Stimulated activated CD8-positive, alpha-beta memory T cell treated with anti-CD3 and anti-CD28 coated beads, Interleukin-12 subunit alpha, Interleukin-12 subunit beta, amount 100 ng/mL, for 24 hours (primary cell): ENCODE results near the gene TLE3.
A peak's percentile ranks its signal among the peaks of the same experiment; 100 is the strongest.

Experiments
- DNase-seq: peaks from one replicate; pipeline ENCODE4 v3.0.0-alpha.2; 2020; ENCODE audit errors: extremely low read depth

The TLE3 gene

DNA sequence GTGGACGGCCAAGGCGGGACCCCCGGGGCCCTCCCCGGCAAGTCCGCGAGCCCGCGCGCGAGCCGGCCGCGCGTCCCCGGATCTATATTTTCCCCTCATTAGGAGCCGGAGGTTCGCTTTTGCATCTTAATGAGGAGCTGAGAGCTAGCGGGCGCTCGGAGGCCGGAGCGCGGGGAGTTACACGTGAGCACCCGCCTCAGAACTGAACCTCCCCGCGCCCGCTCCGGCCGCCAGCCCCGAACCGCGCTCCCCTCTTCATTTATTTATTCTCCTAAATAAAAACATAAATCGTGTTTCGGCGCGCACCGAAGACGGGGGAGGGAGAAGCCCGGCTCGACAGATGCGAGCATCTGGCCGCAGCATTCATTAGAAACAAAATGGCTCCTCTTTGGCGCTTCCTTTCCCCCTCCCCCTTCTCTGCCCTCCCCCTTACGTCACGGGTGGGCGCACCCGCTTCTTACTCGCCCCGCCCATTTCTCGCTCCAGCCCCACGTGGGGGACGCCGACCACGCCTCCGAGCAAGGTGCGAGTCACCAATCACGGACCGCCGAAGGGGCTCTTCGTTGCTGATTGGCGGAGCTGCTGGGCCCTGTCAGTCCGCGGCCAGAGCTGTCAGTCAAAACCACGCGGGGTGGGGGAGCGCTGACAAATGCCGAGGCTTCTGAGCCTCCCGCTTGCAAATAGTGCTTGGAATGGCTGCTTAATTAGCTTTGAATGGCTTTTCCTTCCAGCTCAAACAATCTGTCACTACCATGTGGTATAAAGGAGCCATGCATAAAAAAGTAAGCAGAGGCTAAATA, 1.6 kb upstream of the TLE3 start:
- peak; percentile 100 for DNase-seq

DNA sequence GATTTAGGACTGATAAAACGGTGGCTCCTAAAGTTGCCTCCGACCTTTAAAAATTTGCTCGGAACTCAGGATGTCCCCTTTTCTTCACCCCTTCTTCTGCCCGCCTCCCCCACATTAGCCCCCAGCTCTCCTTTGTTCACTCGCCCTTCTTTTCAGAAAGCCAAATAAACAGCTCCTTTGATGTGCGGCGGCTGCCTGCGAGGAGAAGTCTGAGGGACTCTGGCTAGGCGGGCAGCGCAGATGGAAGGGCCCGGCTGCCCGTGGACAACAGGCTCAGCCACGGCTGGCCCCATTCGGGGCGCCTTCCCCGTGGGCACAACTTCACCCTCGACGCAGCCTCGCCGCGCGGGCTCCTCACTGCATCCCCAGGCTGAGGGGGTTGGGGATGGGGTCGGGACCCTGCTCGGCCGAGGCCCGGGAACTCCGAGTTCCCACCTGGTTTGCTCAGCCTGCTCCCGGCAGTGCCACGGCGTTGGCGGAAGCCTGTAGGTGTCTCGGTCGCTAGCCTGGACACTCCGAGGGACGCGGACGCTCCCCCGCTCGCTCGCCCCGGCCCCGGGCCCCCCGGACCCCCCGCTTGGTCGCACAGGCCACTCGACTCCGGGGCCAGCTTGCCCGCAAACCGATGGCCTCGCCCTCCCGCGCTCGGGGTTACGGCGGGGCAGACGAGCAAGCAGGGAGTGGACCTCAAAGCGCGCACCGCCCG, 897 bp upstream of the TLE3 start:
- no peak for DNase-seq

DNA sequence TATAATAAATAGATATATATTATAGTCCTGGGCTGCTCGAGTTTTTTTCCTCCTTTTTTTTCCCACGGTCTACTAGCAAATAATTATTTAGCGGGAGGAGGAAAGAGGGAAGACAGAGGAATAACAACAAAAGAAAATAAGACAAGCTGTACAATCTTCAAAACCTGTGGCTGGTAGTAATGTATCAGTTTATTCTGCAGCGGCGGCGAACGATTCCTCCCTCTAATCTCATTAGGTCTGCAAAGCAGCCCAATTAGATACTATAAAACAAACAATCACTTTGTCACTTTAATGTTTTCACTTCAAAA, 390 bp upstream of the TLE3 start:
- no peak for DNase-seq

DNA sequence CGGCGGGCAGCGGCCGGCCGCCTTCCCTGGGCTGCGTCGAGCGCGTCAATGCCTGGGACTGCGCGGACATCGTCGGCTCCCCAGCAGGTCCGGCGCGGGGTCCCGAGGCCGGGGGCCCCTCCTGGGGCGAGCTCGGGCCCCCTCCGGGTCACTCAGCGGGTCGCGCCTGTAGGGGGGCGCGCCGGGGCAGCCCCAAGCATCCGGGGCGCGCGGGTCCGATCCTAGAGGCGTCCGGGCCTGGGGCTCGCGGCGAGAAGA, 725 bp downstream of the TLE3 start:
- DNase-seq: no peak

DNA sequence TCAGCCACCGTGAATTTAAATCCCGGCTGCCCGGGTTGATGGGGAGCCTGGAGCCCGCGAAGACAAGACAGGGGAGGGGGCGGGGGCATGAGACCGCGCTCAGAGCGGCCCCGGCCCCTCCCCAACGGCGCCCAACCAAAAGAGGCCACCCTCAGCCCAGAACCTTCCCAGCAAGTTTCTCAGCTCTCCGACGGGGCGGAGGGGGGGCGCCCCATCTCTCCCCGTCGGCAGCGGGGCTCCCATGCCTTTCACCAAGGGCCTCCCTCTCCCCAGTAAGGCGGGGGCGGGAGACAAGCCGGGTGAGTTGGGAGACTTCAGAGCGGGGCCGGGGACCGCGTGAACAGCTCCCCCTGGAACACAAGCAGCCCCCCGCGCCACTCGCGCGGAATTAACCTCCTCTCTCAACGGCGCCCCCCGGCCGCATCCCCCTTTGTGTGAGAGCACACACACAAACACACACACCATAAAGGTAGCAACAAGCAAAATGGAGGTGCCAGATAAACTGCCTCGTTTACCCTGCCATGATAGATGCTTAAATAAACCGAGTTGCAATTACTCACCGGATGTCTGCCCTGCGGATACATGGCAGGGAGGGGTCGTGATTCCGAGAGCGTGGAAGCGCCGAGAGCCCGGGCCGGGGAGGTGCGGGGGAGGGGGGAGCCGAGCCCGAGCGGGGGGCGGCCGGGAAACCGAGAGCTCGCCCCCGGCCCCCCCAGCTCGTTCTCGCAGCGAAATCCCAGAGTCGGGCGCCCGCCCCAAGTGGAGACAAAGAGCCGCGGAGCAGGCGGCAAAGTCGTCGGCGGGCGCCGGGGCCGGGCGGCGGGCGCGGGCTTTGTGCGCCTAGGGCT, 1.3 kb downstream of the TLE3 start:
- no peak for DNase-seq

DNA sequence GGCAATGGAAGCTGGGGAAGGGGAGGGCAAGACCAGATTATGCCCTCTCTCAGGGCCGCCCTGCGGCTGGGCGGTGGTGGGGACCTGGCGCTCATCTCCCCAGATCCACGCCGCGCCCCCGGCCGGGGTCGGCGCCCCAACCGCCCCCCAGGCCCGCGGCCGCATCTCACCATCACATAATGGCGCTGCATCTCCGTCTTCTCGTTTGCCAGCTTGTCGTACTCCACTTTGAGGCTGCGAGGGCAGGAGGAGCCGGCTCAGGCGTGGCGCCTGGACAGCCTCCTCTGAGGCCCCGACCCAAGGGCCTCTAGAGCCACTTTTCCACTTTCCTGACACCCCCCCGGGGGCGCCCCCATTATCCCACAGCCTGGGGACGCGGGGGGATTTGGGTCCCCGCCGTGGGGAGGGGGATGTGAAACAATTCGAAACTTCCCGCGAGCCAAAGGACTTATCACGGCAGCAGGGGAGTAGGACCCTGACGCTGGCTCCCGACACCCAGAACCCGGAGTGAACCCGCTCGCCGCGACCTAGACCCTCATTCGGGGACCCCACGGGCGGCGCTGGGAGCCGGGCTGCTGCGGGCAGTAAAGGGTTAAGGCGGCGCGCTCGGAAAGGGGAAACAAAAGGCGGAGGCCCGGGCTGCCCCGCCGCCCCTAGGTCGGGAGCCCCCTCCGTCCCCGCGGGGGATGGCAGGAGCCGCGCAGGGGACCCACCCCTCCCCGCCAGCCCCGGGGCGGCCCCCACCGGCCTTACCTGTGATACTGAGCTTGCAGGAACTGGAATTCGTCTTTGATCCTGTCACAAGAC, 2.1 kb downstream of the TLE3 start:
- DNase-seq: no peak

DNA sequence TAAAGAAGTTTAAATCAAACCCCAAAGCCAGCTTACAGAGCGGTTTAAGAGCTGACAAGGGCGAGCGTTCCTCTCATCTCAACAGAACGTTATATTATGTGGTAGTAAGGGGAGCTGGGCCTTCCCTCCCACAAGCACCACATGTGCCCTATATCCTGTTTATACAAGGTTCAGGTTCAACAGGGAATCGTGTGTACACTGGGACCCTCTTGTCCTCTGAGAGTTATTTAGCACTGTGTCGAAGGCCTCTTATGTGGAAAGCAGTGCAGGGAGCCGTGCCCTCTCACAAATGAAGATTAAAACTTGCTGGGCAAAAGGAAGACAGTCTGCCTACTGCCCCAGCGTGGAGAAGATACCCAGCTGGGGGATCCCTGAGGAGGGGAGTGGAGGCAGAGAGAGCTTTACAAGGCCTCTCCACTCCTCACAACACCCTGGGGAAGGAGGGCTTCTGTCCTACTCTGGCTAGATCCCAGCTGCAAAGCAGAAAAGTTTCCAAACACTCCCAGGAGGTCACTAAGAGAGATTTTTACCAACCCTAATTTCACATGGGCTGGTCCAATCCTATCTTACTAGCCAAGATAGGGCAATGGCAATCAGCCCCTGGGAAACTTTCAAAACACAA, 2.9 kb downstream of the TLE3 start:
- DNase-seq: no peak

DNA sequence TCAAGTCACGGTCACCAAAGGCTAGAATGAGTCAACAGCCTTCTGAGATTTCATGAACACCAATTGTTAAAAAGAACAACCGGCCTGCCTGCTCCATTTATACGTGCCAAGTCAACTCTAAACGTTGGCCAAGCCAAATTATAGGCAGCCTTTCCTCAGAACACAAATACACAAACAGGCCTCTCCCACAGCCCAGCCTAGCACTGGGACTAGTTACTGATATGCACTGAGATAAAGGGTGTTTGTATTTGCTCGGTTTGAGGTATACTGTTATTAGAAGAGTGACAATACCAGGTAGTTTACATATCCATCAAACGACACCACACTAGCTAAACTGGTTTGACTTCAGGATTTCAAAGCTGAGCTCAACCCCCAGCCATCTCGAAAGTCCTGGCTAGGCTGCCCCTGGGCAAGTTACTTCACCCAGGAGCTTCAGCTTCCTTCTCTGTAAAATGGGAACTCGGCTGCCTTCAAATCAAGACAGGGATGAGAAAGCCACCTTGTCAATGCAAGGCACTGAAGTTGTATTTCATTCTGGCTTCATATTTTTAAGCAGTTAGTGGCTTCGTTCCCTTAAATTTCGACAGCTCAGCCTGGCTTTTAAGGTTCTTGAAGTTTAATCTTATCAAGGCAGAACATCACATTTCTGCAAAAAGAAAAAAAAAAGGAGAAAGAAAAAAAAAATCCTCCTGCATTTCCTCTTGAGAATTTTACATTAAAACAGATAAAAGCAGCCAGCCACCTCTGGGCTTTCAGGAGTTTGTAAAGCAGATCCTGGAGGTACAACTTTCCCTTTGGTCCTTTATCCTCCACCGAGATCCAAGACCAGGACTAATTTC, 4.0 kb downstream of the TLE3 start:
- no peak for DNase-seq

DNA sequence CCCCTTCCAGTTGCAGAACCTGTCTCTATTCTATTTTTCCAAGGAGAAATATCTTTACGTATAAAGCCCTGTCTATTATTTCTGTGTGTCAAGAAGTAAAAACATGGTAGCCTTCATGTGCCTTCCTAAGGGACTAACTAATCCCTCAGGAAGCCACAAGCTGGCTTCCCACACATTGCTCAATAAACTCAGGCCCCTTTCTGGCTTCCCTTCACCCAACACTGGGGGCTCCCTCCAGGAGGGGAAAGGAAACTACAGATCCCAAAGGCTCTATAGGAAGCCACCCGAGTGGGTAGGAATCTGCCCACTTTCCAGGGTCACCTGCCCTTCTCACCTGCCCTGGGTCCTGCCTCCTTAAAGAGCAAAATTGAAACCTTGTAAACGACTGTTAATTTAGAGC, 4.6 kb downstream of the TLE3 start:
- DNase-seq: no peak

DNA sequence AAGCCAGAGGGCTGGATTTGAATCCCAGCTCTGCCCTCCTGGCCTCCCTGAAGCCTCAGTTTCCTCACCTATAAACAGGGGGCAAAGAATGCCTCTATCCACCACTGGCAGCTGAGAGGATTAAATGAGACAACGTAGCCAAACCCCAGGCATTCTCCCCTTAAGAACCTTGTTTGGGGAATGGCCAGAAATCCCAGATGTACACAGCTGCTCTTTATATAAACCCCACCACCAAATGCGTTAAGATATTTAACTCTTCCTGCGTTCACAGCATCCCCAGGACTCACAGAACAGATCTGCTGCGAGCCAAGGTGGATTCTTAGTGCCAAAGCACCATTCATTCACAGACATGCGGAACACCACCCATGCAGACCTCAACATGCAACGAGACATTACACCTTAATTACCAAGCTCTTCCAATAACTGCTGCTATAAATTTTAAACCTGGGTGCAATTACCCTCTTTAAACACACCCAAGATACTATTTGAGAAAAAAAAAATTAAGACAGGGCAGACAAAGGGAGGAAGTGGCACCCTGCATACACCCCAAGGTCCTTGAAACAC, 5.2 kb downstream of the TLE3 start:
- no peak for DNase-seq

DNA sequence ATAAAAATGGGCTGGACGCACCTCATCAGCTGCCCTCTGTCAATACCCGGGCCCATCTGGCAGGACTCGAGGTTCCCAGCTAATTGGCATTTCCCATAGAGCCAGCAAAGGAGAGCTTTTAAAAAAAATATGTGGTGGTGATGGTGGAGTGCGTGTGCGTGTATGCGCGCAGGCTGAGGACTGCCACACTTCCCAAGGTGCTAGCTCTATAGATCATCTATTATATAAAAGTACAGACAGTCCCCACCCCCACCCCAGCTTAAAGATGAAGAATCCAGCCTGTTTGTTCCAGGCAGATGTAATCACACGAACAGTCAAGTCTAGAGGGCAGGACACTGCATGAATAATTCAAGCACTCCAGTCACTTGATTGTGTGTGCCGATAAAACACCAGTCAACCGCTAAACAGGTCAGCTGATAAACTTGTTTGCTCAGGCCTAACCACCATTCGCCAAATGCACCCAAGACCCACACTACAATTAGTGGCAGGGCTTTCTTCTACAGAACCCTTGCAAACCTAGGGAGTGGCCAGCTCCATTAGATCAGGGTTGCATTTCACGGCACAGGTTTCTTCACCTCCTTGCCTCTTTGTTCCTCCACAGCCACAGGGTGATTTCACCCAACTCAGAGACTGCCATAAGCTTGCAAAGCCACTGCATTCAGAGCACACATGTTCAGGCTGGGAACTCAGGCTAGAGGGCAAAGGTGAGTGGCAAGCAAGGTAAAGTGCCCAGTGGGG, 5.8 kb downstream of the TLE3 start:
- no peak for DNase-seq

DNA sequence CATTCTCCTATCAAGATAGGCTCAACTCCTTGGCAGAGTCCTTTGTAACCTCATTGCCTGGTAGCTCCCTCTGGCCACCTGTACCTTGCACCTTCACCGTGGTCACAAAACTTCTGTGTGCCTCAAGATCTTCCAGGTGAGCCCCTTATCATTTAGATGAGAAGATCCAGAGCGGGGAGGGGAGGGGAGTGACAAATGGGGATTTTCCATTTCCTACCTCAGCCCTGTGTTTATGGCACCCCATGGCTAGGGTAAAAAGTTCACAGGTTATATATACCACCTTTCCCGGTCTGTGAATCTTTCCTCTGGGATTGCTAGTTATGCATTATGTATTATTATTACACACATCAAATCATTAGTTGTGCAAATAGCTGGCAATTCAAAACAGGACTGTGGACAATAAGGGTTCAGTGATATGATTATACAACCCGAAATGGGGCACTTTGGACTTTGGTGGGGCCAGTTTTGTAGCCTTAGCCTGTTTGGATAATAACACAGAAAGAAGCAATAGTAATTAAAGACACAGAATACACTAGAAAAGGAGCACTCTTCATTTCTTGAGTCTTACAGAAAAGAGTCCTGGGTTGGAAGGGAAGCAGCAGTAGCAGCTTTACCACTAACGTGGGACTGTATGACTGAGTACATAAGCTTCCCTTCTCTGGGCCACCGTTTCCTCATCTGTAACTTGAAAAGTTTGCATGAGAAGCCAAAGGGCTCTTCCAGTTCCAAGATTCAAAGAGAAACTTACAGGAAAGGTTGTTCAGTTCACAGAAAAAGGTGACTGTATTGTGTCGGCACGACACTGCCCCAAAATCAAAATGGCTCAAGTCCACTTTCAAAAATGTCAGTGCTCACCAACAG, 7.1 kb downstream of the TLE3 start:
- DNase-seq: no peak

DNA sequence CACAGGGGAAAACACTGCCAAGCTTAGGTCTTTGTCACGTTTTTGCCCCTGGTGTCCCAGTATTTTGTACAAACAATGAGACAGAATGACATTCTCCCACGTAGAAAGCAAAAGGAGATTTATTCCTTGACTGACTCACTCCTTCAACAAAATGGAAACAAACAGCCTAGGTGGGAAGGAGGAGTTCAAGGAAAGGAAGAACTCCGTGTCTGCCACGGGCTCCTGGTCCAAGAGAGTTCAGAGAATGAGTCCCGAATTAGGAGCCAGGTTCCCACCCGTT, 8.1 kb downstream of the TLE3 start:
- no peak for DNase-seq

DNA sequence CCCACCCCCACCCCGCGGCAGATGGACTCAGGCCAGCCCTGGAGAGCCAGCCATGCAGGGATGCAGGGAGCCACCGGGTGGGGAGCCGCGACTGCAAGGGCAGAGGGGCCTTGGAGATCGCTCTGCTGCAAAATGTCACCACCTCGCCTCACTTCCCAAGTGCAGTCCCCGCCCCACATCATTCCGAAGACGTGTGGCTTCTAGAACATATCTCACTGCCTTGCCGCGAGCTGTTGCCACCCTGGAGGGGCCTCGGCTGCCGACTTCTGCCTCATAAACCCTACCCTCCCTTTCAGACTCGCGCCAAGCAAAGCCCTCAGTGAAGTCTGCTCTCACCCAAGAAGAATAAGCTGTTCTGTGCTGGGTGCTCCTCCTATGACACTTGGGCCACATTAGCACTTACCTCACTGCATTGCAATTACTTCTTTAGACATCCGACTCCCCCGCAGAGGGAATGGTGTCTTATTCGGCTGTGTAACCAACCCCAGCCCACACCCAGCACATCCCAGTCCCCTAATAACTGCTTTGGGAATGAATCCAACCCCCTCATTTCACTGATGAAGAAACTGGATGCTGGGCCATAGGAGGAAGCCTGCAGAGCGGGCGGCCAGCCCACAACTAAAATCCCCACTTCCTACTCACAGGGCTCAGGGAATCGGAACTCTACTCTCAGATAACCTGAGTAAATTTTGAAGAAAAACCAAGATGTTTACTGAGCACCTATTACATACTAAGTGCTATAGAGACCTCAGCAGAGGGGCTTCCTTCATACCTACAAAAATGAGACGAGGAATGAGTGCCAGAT, 8.6 kb downstream of the TLE3 start:
- DNase-seq: no peak

DNA sequence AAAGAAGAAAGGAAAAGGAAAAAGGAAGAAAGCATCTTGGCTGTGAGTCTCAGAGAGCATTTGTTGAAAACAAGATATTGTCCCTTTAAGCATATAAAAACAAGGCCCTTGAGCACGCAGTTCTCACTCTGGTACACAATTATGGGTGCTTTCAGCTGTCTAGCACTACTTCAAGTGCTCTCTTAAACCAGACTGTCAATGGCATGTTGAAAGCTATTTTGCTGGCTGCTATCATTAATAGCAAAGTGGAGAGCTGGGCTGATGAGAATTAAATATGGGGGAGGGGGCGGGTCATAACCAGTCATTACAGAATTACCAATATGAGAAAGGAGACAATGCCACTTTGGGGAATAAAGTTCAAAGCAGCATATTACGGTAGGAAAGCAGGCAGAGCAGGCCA, 9.3 kb downstream of the TLE3 start:
- DNase-seq: no peak

DNA sequence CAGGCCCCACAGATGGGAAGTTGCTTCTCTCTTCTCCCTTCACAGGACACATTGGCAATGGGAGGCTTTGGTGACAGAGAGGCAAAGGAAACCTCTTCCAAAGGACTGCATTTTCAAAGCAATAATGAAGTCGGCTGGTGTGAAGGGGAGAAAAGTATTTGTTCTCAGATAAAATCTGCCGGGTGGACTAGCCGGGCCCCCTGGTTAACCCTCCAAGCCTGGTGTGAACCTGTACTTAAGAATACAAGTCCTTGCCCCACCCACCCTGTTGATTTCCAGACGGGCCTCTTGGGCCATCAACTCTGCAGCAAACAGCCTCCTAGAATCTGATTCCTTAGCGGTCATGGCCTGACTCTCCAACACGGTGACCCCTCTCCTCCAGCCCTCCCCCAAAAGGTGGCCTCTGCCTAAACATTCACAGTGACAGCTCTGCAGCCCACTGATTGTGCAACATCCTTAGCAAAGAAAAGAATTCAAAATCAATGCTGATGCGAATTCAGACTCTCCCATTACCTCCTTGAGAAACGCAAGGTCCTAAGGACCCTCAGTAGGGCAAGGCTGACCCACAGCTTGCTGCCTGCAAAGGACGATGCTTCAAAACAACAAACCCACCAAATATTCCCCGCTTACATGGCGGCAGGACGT, 9.9 kb downstream of the TLE3 start:
- no peak for DNase-seq

DNA sequence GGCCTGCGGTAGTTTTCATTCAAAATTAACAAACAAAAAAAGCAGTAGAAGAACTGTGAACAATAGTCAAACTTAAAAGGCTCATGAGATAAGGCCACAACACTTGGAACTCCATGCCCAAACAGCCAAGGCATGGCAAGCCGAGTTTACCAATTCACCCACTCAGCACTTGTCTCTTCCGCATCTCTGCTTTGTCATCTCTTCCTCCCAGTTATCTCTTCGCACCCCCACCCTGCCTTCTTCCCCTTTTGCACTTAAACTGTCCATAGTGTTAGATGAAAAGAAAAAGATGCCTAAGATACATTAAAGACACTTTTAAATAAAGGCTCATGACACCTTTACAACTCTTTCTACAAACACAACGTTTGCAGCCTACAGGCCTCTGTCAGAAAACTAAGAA, 11.1 kb downstream of the TLE3 start:
- no peak for DNase-seq

DNA sequence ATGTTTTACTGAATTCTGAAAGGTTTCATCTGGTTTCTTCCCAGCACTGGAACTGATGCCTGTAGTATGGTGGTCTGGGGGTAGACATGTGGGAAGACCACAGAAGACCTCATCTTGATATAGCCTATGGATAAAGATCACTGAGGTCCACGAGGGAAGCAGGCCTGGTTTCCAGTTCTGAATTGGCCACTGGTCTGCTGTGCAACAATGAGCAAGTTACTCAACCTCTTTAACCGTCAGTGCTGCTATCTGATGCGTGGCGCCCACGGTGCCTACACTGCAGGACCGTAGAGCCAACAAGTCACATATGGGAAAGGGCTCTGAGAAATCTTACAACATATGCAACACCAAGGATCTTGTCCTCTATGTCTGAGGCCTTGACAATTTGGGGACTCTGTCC, 13.3 kb downstream of the TLE3 start:
- DNase-seq: no peak
